ENCODE measurements around the gene NFATC2. TPM values are rescaled to one million over a fixed set of nuclear protein-coding genes. Genes with fewer than 3 reads are reported as not detected.

Gene NFATC2
- total and polyA plus RNA-seq, 12 donors, result 0.43 to 5.7 (median 3.3) TPM

- no peak for ATAC-seq
- intact Hi-C loops (cut with DNase I), result loop anchor here in 1 of 10 donors (10.0 kb wide), 1 partner anchor 708 kb away; no protein-coding TSS in a partner anchor
- no peak for DNase-seq
Observed at GRCh38 chr20:51377132-51377531, 165.4 kb downstream of the NFATC2 start.

GRCh38 chr20:51376111-51376510 is 166.4 kb downstream of the NFATC2 start:
- DNase-seq, result no peak
- intact Hi-C loops (cut with DNase I), result loop anchor here in 1 of 10 donors (10.0 kb wide), 1 partner anchor 709 kb away; no protein-coding TSS in a partner anchor
- no peak overlapping the region for H3K27ac ChIP-seq
- no peak for ATAC-seq
- WGBS, 2 donors, result 61 to 65% methylated on average over 4 of the region's 4 CpGs
- peaks cover 4 to 29% (median 16%) of the 10 kb centered on the region in 9 donors for H3K4me1 ChIP-seq
- no peaks in the 10 kb centered on the region for H3K9me3 ChIP-seq
- no peaks in the 10 kb centered on the region for H3K36me3 ChIP-seq
- H3K4me3 ChIP-seq, result no peak overlapping the region
- no peak for TF ChIP-seq CTCF (IDR thresholded peaks at IDR 0.05)
- no peaks in the 10 kb centered on the region for H3K27me3 ChIP-seq

More at GRCh38 chr20:51377132-51377531, 165.4 kb downstream of the NFATC2 start:
- Histone ChIP-seq H3K36me3 (no peaks in the 10 kb centered on the region), H3K9me3 (no peaks in the 10 kb centered on the region), H3K4me3 (no peak overlapping the region), H3K4me1 (peaks cover 4 to 28% (median 16%) of the 10 kb centered on the region in 9 donors), H3K27ac (no peak overlapping the region), H3K27me3 (no peaks in the 10 kb centered on the region)
- WGBS, 2 donors, result 92 to 93% methylated on average over 8 of the region's 8 CpGs
- no peak for TF ChIP-seq CTCF (IDR thresholded peaks at IDR 0.05)

- H3K9me3 ChIP-seq, result no peaks in the 10 kb centered on the region
- DNase-seq, result no peak
- no peak overlapping the region for H3K27ac ChIP-seq
- no peak for TF ChIP-seq CTCF (IDR thresholded peaks at IDR 0.05)
- no peaks in the 10 kb centered on the region for H3K27me3 ChIP-seq
- H3K4me3 ChIP-seq, result no peak overlapping the region
- no peaks in the 10 kb centered on the region for H3K36me3 ChIP-seq
- ATAC-seq, result no peak
- peaks cover 4 to 29% (median 16%) of the 10 kb centered on the region in 9 donors for H3K4me1 ChIP-seq
- intact Hi-C loops (cut with DNase I), result loop anchor here in 1 of 10 donors (10.0 kb wide), 1 partner anchor 709 kb away; no protein-coding TSS in a partner anchor
- 89 to 93% methylated on average over 8 of the region's 8 CpGs for WGBS, 2 donors
Observed at GRCh38 chr20:51375561-51375960, 167.0 kb downstream of the NFATC2 start.

GRCh38 chr20:51374961-51375360 is 167.6 kb downstream of the NFATC2 start:
- intact Hi-C loops (cut with DNase I), result loop anchor here in 4 of 10 donors (5.0 to 10.0 kb wide), 2 partner anchors 222 to 710 kb away; no protein-coding TSS in a partner anchor
- no peak overlapping the region for H3K4me3 ChIP-seq

More at GRCh38 chr20:51374961-51375360, 167.6 kb downstream of the NFATC2 start:
- peaks cover 4 to 29% (median 16%) of the 10 kb centered on the region in 9 donors for H3K4me1 ChIP-seq
- DNase-seq (no peak), ATAC-seq (no peak)
- H3K36me3 ChIP-seq, result no peaks in the 10 kb centered on the region
- no peak overlapping the region for H3K27ac ChIP-seq
- TF ChIP-seq CTCF (IDR thresholded peaks at IDR 0.05), result no peak
- no peaks in the 10 kb centered on the region for H3K27me3 ChIP-seq
- 94 to 97% methylated on average over 9 of the region's 9 CpGs for WGBS, 2 donors
- no peaks in the 10 kb centered on the region for H3K9me3 ChIP-seq

Data from heart right ventricle (tissue), 16 donors.